SK-N-SH (cell line): ENCODE data around the gene KCTD8.

ENCODE experiments used
- CTCF ChIP-seq: fragments of 200-600 bp; sonication (generic); IDR thresholded peaks from 2 replicates; pipeline ENCODE4 v1.6.1; 2017; ENCODE audit warnings: antibody characterized with exemption, mild to moderate bottlenecking, moderate library complexity
- EP300 ChIP-seq, 2 experiments: IDR thresholded peaks; 2 replicates each; pipeline versions ENCODE4 v1.4.0 to v1.6.1; 2012; ENCODE audit warnings: borderline replicate concordance in 1 of 2, low read depth in 1 of 2, low read length in 1 of 2
- EZH2phosphoT487 ChIP-seq: fragments of 200-600 bp; sonication (generic); IDR thresholded peaks from 2 replicates; pipeline ENCODE4 v1.6.1; 2017; ENCODE audit warnings: low read depth, mixed run types, mild to moderate bottlenecking, antibody characterized with exemption, moderate library complexity, borderline replicate concordance
- FOSL2 ChIP-seq: IDR thresholded peaks from 2 replicates; pipeline ENCODE4 v1.4.0; 2012; ENCODE audit warnings: low read depth, mild to moderate bottlenecking, moderate library complexity, borderline replicate concordance
- FOXM1 ChIP-seq: IDR thresholded peaks from 2 replicates; pipeline ENCODE4 v1.4.0; 2012; ENCODE audit warnings: low read depth, mild to moderate bottlenecking
- POLR2AphosphoS5 ChIP-seq: IDR thresholded peaks from 2 replicates; pipeline ENCODE4 v1.6.1; 2012; ENCODE audit warnings: low read depth, low read length
- SMC3 ChIP-seq: IDR thresholded peaks from 2 replicates; pipeline ENCODE4 v1.6.1; 2012; ENCODE audit warnings: low read depth, low read length, improper control_type of control experiment
- TAF1 ChIP-seq: IDR thresholded peaks from 2 replicates; pipeline ENCODE4 v1.6.1; 2012; ENCODE audit warnings: low read depth, mild to moderate bottlenecking, low read length, moderate library complexity, borderline replicate concordance
- TEAD4 ChIP-seq: IDR thresholded peaks from 2 replicates; pipeline ENCODE4 v1.4.0; 2012; ENCODE audit warnings: mild to moderate bottlenecking, borderline replicate concordance; ENCODE audit not compliant: insufficient read depth
- TF ChIP-seq, protein P1 (sequence below): IDR thresholded peaks from 2 replicates; pipeline ENCODE4 v1.4.0; 2012; ENCODE audit warnings: low read depth
- TF ChIP-seq, protein P2 (sequence below): IDR thresholded peaks from 2 replicates; pipeline ENCODE4 v1.6.1; 2012; ENCODE audit warnings: mild to moderate bottlenecking, low read depth, low read length, moderate library complexity

GRCh38 chr4:44149282-44149681 is 299.3 kb downstream of the KCTD8 start:
- TF ChIP-seq CTCF (no peak), FOSL2 (no peak), EP300 (IDR thresholded peaks at IDR 0.05; ENCODE audit: borderline replicate concordance in 1 of 2, low read depth in 1 of 2, low read length in 1 of 2) (no peak), FOXM1 (no peak), TAF1 (no peak), SMC3 (no peak), EZH2phosphoT487 (no peak), POLR2AphosphoS5 (no peak), TEAD4 (no peak)
- TF ChIP-seq, protein P1, sequence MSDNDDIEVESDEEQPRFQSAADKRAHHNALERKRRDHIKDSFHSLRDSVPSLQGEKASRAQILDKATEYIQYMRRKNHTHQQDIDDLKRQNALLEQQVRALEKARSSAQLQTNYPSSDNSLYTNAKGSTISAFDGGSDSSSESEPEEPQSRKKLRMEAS: no peak
- TF ChIP-seq, protein P2, sequence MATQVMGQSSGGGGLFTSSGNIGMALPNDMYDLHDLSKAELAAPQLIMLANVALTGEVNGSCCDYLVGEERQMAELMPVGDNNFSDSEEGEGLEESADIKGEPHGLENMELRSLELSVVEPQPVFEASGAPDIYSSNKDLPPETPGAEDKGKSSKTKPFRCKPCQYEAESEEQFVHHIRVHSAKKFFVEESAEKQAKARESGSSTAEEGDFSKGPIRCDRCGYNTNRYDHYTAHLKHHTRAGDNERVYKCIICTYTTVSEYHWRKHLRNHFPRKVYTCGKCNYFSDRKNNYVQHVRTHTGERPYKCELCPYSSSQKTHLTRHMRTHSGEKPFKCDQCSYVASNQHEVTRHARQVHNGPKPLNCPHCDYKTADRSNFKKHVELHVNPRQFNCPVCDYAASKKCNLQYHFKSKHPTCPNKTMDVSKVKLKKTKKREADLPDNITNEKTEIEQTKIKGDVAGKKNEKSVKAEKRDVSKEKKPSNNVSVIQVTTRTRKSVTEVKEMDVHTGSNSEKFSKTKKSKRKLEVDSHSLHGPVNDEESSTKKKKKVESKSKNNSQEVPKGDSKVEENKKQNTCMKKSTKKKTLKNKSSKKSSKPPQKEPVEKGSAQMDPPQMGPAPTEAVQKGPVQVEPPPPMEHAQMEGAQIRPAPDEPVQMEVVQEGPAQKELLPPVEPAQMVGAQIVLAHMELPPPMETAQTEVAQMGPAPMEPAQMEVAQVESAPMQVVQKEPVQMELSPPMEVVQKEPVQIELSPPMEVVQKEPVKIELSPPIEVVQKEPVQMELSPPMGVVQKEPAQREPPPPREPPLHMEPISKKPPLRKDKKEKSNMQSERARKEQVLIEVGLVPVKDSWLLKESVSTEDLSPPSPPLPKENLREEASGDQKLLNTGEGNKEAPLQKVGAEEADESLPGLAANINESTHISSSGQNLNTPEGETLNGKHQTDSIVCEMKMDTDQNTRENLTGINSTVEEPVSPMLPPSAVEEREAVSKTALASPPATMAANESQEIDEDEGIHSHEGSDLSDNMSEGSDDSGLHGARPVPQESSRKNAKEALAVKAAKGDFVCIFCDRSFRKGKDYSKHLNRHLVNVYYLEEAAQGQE: no peak
